ENCODE measurements around the gene FHOD3.

GRCh38 chr18:36643061-36643460 lies 345.5 kb downstream of the FHOD3 start:
- TF ChIP-seq POLR2A (IDR thresholded peaks at IDR 0.05; ENCODE audit: low read depth, low read length) (no peak), POLR2AphosphoS5 (IDR thresholded peaks at IDR 0.05; ENCODE audit: low read depth, low read length) (no peak), TAF1 (IDR thresholded peaks at IDR 0.05; ENCODE audit: borderline replicate concordance, low read depth, low read length) (no peak)

Data from GM12892 (cell line).